ENCODE data around the gene PTGDR2.

GRCh38 chr11:60860943-60861342 lies 5.2 kb upstream of the PTGDR2 start:
- TF ChIP-seq EZH2 (IDR thresholded peaks at IDR 0.05) (no peak), MAX (IDR thresholded peaks at IDR 0.05) (no peak), JUND (IDR thresholded peaks at IDR 0.05) (no peak), EZH2phosphoT487 (IDR thresholded peaks at IDR 0.05; ENCODE audit: borderline replicate concordance) (no peak), CBX3 (IDR thresholded peaks at IDR 0.05; ENCODE audit: low read depth) (no peak), POLR2A (IDR thresholded peaks at IDR 0.05; ENCODE audit: borderline replicate concordance, extremely low read depth, insufficient read depth, insufficient read length) (no peak)
- TF ChIP-seq, protein P1, sequence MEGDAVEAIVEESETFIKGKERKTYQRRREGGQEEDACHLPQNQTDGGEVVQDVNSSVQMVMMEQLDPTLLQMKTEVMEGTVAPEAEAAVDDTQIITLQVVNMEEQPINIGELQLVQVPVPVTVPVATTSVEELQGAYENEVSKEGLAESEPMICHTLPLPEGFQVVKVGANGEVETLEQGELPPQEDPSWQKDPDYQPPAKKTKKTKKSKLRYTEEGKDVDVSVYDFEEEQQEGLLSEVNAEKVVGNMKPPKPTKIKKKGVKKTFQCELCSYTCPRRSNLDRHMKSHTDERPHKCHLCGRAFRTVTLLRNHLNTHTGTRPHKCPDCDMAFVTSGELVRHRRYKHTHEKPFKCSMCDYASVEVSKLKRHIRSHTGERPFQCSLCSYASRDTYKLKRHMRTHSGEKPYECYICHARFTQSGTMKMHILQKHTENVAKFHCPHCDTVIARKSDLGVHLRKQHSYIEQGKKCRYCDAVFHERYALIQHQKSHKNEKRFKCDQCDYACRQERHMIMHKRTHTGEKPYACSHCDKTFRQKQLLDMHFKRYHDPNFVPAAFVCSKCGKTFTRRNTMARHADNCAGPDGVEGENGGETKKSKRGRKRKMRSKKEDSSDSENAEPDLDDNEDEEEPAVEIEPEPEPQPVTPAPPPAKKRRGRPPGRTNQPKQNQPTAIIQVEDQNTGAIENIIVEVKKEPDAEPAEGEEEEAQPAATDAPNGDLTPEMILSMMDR (IDR thresholded peaks at IDR 0.05 in 2 of 3, conservative IDR thresholded peaks at IDR 0.05 in 1 of 3; ENCODE audit: borderline replicate concordance in 1 of 3, insufficient read depth in 1 of 3, low read depth in 2 of 3, low read length in 2 of 3) = no peak

All from HCT116 (cell line).